Epidermal melanocyte (primary cell): ENCODE results near the gene MST1.

Experiments used
- DNase-seq: peaks from one replicate; pipeline ENCODE4 v3.0.0; 2011; ENCODE audit warnings: low spot score; ENCODE audit not compliant: insufficient read length

MST1 gene

GRCh38 chr3:49638445-49638844 is 50.8 kb downstream of the MST1 start:
- DNase-seq: no peak

GRCh38 chr3:49636883-49637609 is 52.2 kb downstream of the MST1 start:
- DNase-seq: no peak

GRCh38 chr3:49634736-49635135 is 54.5 kb downstream of the MST1 start:
- no peak for DNase-seq
